HG03108 (cell line): ENCODE data around the gene BMP8B.

ENCODE experiments used
- ATAC-seq: cut with Tn5 transposase; IDR thresholded peaks from one replicate; pipeline ENCODE4 v1.9.1; 2021; ENCODE audit warnings: moderate library complexity; ENCODE audit not compliant: unreplicated experiment

BMP8B gene

DNA sequence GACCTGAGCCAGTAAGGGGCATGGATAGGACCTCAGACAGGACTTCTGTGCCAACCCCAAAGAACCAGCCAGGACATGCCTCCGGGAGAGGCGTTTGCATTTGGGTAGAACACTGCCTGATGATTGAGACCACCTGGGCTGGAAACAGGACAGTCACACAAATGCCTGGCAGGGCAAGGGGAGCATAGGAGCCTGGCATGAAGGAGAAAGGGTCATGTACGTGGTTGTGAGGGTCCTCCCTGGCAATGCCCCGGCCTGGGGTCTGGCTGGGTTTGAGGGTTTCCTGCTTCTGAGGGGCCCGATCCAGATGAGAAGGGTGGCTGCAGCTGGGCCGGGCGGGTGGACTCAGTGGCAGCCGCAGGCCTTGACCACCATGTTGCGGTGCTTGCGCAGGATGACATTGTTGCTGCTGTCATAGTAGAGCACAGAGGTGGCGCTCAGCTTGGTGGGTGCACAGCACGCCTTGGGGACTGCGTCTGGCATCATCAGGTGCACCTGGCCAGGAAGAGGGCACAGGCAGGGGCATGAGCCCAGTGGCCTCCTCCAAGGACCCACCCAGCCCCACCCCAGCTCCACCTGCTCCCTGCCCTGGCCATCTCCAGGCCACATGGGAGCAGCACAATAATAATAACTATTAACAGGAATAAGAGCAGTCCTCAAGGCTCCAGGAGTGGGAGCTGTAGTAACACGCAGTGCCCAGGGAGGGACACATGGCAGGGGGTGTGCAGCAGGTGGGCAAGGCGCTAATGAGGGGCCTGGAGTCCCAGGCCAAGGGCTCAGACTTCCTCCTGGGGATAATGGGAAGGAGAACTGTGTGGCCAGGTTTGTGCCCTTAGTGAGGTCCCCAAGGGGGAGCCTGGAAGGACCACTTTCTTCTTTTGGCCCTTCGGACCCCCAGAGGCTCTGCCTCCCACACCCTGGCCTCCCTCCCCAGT, 28.3 kb downstream of the BMP8B start:
- ATAC-seq: no peak

DNA sequence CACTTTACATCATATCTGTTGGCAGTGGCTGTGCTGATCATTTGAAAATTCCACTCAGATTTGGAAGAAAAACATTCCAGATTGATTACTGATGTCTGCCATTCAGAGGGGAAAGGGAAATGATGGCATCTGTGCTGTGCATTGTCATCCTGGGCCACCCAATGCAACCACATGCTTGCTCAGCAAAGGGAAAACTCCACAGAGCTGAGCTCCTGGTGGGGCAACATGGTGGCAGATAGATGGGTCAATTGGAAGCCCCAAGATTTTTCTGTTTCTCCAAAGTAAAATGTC, 29.3 kb downstream of the BMP8B start:
- no peak for ATAC-seq

DNA sequence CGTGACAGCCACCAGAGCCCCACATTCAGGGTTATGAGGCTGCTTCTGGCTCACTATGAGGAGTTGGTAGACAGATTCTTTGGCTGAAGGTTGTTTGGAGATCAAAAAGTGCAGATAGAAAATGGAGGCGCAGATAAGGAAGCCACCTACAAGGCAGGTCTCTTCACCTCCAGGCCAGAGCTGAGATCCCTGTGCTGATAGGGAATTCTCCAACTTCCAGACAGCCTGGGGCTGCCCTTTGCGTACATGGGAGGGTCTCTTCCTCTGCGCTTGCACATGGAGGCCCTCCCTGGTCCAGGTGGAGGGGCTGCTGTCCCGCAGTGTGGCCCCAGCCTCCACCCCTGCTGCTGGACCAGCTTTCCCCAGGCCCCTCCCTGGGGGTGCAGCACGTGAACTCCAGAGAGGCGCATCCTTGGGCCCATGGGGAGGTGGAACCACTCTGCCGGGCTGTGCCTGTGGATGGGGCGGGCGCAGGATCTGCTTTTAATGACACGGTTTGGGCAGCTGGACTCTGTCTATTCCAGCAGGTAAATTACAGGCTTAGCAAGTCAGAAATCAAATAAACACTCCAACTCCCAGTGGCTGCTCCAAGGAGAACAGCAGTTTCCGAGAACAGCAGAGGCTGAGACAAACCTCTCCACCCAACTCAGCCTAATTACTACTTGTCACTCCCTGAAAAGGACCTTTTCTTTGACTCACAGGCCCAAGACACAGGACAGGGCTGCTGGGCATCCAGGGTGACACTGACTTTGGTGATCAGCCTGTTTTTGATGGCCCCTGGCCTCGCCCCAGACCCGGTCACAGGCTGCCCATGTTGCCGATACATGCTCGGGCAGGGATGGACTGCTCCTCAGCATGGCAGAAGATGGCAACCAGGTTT, 29.9 kb downstream of the BMP8B start:
- no peak for ATAC-seq

DNA sequence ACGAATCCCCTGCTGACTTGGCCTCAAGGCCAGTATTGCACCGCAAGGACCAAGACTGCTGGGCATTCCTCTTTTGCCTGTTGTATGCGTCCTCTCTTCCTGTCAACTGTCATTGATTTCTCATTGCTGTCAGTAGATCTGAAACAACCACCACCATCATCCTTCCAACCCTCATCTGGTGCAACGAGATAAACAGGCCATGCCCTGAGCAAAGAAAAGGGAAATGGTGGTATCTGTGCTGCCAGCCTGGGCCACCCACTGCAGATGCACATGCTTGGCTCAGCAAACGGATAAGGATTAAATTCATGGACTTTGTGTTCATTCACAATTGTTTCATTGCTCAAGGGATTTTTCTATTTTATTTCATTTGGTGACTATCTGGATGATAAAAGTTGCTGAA, 31.2 kb downstream of the BMP8B start:
- no peak for ATAC-seq

DNA sequence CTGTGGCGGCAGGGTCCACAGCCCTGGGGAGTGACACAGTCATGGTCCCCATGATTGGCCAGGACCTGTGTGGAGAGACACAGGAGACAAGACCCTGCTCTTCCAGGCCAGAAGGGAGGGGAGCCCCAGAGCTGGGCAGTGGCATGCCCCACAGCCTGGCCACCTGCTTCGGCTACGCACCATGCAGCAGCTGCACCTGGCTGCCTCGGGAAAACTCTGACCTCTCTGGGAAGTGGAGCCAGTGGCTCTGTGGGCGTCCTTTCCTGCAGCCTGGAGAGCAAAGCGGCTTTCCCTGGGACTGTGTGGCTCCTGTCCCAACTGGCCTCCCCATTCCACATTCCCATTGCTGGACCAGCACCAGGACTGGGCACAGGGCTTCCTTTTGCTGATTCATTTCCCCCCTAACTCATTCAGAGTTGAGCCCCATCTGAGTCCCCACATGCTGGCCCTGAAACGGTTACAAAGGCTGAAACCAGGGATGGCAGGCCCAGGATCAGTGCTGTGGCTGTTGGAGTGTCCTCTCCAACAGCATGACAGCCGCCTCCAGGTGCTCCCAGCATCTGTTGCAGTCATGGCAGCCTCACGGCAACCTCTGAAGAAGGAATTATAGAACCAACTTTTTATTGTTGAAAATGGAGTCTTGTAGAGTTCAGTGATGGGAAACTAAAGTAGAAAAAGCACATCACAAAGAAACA, 32.6 kb downstream of the BMP8B start:
- ATAC-seq: no peak

DNA sequence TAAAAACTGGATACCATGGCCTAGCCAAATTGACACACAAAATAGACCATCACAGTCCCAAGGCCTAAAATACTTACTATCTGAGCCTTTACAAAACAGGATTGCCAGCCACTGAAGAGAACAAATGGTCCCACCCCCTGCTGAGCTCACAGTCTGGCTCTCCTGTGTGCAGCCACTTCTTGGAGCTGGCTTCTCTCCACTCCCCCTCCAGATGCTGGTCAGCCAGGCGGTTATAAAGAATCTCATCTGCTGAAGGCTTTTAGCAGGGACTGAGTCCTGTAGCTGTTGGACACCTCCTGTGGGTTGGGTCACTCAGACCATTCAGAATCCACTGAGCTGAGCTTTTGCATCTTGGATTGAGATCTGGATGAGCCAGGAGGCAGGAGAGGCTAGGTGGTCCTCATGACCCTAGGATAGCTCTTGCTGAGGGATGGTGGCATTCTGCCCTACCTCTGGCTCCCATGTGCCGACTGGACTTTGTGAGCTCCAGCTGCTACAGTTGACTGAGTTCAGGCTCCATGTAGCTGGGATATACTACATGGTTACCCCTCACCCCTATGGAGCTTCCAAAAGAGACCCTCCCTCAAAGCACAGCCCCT, 33.7 kb downstream of the BMP8B start:
- no peak for ATAC-seq

DNA sequence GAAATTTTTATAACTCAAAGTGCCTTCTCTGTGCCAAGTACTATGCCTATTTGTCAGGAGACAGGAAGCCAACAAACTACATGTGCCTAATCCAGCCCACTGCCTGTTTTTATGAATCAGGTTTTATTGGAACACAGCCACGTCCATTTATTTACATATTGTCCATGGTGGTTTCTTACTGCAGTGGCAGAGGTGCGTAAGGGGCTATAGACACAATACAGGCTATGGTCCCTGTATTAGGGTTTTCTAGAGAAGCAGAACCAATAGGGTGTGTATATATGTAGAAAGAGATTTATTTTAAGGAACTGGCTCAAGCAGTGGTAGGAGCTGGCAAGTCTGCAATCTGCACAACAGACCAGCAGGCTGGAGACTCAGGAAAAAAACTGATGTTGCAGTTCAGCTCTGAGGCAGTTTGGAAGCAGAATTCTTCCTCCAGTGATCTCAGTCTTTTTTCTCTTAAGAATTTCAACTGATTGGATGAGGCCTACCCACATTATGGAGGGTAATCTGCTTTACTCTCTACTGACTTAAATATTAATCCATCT, 34.6 kb downstream of the BMP8B start:
- no peak for ATAC-seq

DNA sequence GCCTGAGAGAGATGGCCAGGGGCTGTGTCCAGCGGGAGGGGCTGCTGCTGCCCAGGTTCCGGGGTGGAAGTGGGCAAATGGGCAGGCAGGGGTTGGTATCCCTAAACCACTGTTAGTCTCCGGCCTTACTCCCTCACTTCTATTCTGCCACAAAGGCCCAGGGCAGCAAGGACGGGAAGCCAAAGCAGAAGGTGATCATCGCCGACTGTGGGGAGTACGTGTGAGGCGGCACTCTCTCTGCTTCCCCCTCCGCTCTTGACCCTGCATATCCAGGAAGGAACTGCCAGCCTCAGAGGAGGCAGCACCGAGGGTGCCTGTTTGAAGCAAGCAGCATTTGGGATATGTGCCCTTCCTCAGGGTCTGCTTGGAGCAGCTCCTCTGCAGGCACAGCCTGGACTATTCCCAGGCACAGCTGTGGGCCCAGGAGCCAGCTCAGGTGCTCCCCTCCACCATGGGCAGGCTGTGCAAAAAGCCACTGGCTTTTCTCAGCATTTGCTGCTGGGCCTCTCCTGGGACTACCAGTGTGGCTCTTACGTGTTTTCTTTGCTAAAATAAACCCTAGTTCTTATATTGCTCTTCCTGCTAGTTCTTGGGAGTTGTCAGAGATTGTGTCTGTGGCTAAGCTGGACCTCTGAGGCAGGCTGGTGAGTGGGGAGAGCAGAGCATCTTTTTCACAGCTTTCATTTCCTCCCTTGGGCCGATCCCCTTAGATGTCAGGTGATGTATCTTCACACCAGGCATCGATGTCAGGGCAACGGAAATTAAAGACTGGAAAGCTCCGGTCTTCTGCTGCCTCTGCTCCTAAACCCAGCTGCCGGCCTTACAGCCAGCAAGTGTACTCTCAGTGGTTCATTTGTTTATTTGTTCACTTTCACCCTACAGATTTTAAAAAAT, 35.3 kb downstream of the BMP8B start:
- no peak for ATAC-seq

DNA sequence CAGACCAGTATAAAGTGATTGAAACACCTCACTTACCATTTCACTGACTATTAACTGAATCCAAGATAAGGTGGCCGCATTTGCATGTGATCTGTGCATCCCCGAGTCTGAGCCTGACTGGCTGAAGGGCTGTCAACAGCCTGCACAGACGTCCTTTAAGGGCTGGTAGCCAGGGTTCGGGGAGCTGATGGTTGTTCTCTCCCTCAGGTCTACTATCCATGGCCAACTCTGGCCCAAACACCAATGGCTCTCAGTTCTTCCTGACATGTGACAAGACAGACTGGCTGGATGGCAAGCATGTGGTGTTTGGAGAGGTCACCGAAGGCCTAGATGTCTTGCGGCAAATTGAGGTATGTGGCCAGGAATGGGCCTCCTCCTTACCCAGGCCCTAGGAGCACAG, 36.0 kb downstream of the BMP8B start:
- ATAC-seq: no peak

DNA sequence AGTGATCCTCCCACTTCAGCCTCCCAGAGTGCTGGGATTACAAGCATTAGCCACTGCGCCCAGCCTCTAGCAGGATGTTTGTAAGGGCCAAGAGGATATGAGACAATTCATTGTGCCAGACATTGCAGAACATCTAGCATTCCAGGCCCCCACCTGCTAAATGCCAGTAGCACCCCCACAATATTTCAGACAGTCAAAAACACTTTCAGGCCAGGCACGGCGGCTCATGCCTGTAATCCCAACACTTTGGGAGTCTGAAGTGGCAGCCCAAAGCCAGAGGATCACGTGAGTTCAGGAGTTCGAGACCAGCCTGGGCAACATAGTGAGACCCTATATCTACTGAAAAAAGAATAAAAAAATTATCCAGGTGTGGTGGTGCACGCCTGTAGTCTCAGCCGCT, 37.1 kb downstream of the BMP8B start:
- ATAC-seq: no peak

DNA sequence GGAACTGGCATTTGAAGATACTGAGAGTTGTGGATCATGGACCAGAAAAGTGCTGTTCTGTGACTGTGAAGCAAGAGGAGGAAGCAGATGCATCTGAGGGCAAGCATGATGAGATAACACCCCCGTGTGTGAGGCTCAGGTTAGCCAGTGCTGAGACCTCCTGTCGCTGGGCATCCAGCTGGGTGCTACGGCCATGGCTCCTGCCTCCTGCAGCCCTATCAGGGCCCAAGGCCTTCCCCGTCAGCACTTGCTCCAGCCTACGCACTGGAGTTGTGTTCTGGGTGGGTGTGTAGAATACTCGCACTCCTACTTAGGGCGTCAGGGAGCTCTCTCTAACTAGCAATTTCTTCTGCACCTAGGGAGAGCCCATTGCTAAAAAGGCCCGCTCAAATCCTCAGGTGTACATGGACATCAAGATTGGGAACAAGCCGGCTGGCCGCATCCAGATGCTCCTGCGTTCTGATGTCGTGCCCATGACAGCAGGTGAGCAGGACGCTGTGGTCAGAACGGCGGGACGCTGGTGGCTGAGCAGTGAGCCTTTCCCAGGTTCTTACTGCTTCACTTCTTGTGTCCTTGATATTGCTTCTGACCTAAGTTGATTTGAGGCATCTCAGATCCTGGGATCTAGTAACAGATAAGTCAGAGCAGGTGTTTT, 43.5 kb downstream of the BMP8B start:
- ATAC-seq: no peak

DNA sequence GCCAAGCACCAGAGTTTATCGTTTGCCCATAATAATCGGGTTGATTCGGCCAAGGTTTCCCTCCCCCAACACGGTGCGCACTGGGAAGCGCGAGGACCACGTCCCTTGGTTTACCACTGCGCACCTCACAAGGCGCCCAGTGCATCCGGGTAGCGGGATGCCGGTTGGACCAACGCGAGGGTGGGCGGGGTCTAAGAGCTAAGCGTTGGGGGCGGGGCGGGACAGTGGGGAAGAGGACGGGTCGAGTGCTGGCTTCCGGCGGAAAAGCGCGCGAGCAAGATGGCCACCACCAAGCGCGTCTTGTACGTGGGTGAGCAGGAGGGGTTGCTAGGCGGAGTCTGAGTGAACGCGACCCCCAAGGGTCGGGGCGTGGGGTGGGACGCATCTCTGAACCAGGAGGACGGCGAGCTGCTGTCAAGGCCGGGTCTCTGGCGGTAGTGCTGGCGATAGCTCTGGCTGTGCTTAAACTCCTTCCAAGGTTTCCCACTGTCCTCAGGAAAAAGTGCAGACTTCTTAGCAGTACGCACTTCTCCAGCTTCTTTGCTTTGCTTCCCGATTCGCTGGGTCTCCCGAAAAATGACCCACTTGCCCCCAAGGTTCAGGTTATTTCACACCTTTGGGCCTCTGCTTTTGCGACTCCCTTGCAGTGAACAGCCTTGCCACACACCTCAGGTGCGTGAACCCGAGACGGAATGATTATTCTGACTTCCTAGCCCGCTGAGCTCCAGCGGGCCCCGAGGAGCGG, 49.9 kb downstream of the BMP8B start, which contains the start of gene PPIE:
Gene PPIE, plus strand, starts transcription at position 261 of the 745 bp plus-strand sequence. Its CDS starts 19 bp downstream, at position 280.
- peak; percentile 81 for ATAC-seq

DNA sequence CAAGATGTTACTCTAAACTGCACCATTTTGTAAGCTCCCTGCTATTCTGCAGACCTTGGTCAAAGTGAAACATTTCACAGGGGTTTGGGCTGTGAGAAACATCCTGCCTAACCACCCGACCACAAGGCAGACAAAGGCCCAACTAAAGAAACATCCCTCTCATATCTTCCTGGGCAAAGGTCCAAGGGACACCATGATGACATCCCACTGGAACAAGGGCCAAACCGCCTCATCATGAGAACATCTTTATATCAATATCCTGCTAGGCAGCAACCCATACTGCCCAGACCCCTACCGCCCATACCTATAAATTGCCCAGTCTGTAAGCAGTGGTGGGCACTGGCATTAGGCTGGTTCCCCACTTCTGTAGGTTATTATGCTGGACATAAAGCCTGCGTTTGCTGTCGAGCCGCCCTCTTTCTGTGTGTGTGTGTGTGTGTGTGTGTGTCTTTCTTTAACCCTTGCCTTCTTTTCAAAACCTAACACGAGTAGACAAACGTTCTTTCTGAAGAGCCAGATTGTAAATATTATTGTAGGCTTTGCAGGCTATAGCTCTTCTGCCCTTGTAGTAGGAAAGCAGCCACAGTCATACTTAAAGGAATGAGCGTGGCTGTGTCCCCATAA, 51.0 kb downstream of the BMP8B start:
- ATAC-seq: no peak

DNA sequence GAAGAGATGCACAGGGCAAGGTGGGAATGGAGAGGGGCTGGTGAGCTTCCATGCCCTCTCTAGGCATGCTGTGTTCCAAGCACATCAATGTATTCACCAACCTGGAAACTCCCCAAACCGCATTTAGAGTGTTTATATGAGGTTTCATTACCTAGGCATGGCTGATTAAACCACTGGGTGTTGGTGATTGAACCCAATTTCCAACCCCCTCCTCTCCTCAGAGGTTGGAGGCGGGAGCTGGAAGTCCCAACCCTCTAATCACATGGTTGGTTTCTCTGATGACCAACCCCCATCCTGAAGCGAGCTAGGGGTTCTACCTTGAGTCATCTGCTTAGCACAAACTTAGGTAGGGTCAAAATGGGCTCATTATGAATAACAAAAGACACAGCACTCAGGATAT, 52.9 kb downstream of the BMP8B start:
- no peak for ATAC-seq

DNA sequence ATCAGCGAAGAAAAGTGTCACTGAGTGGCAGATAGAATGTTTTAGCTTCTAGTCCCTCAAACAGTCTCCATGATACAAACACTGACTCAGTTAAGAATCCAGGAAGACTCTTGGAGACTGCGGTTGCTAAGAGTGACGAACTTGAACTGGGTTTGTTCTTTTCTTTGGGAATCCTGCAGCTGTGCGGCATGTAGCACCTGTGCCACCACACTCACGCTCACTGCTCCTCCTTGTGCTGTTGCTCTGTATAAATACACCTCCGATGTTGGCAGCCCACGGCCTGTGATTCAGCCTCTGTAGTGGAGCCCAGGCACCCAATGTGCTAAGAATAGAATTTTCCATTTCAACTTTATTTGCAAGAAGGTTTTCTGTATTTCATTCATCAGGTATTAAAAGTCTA, 55.5 kb downstream of the BMP8B start:
- no peak for ATAC-seq

DNA sequence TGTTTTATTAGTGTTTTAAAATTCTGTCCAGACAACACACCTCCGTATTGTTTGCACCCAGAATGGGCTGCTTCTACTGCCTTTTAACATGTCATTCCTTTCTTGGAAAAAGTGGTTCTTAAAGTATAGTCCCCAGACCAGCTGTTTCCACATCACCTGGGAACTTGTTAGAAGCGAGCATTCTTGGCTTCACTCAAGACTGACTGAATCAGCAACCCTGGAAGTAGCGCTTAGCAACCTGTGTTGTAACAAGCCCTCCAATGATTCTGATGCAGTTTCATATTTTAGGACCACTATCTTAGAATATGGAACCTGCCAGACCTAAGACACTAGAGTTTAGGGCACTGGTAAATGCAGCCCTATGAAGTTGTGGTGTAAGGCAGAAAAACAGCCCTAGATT, 55.9 kb downstream of the BMP8B start:
- no peak for ATAC-seq

DNA sequence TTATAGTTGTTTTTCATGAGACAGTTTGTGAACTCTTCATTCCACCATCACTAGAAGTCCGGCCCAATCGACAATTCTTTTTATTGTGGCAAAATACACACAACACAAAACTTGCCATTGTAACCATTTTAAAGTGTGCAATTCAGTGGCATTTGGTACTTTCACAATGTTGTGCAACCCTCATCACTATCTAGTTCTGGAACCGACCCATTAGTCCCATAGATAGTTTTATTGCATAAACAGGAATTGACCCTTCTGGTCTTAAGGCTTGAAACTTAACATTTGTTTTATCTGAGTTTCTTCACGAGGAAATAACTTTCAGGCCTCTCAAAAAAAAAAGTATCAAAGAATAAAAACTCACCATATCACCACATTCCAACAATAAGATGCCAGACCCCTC, 58.8 kb downstream of the BMP8B start:
- no peak for ATAC-seq

DNA sequence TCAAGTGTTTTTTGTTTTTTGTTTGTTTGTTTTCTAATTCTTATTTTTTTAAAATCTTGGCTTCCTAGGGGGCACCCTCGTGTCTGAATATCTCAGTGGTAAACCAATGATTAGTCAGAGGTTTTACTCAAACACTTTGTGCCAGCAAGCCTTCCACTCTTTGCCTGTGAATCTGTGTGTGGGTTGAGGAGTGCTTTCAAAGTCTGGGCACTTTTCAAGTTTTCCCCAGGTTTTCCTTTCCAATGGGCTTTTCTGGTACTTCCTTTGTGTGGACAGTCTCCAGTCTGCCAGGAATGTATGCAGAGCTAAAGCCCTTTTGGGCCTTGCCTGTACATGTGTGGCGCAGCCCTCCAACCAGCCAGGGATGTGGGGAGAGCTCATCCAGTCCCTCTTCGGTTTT, 59.6 kb downstream of the BMP8B start:
- no peak for ATAC-seq
